ENCODE measurements around the gene OR11A1.

DNA sequence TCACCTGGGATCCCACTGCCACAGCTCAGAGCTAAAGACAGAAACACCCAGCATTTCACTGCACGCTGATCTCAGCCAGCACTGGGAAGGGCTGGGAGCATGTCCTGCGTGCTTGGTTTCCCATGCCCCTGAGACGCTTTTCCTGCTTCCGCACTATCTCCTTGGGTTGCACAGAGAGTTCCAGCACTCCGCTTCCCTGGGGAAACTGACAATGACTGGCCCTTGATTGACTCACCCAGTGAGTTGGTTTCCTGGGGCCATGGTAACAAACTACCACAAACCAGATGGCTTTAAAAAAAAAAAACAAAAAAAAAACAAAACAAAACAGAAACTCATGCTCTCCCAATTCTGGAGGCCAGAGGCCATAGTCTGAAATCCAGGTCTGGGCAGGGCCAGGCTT, 45.7 kb upstream of the OR11A1 start:
- TF ChIP-seq POLR2A (IDR thresholded peaks at IDR 0.05; ENCODE audit: low read depth, low read length) = no peak
- no peak for TF ChIP-seq TAF1 (IDR thresholded peaks at IDR 0.05; ENCODE audit: low read depth, low read length)
- TF ChIP-seq POLR2AphosphoS5 (IDR thresholded peaks at IDR 0.05; ENCODE audit: low read depth, low read length) = no peak

Data from GM12891 (cell line).